Vagina (tissue), 2 donors: ENCODE results near the gene ZFAND2B. TPM values are rescaled to one million over a fixed set of nuclear protein-coding genes. Genes with fewer than 3 reads are reported as not detected.
A peak's percentile ranks its signal among the peaks of the same experiment; 100 is the strongest.
"Not testable (repeated sequence)": the region's sequence is repeated elsewhere in the genome, so short reads cannot be mapped to it uniquely, and the experiment has no call there.

Experiments used
- DNase-seq, 2 donors: peaks; one replicate each; pipeline ENCODE4 v3.0.0-alpha.2; 2017; ENCODE audit errors: extremely low spot score in 2 of 2
- H3K27ac ChIP-seq: fragments of 200-600 bp; sonication (generic); one replicate; pipeline ENCODE4 v1.5.1; 2019
- H3K27me3 ChIP-seq: fragments of 200-600 bp; sonication (generic); one replicate; pipeline ENCODE4 v1.5.1; 2019
- H3K36me3 ChIP-seq, 2 donors: fragments of 200-600 bp; sonication (generic); one replicate each; pipeline ENCODE4 v1.5.1; 2017 to 2019
- H3K4me1 ChIP-seq: fragments of 200-600 bp; sonication (generic); one replicate; pipeline ENCODE4 v1.5.1; 2019
- H3K4me3 ChIP-seq, 2 donors: fragments of 200-600 bp; sonication (generic); 1 replicate in 1 of 2; 2 replicates in 1 of 2; pipeline ENCODE4 v1.5.1; 2016 to 2019
- H3K9me3 ChIP-seq: fragments of 200-600 bp; sonication (generic); one replicate; pipeline ENCODE4 v1.5.1; 2019
- CTCF ChIP-seq, 3 experiments: fragments of 450-650 bp in 2 of 3; fragments of 200-600 bp in 1 of 3; sonication (generic) in 1 of 3; IDR thresholded peaks; one replicate each; pipeline ENCODE4 v1.5.1; 2017 to 2019; ENCODE audit warnings: antibody characterized with exemption in 3 of 3, mild to moderate bottlenecking in 2 of 3, moderate library complexity in 2 of 3
- POLR2A ChIP-seq, 2 donors: fragments of 450-650 bp; IDR thresholded peaks; one replicate each; pipeline ENCODE4 v1.6.1; 2017; ENCODE audit warnings: antibody characterized with exemption in 2 of 2, mild to moderate bottlenecking in 2 of 2, moderate library complexity in 2 of 2
- POLR2AphosphoS5 ChIP-seq, 2 donors: sonication (generic); formaldehyde crosslinking; IDR thresholded peaks; one replicate each; pipeline ENCODE4 v1.9.0; 2017; ENCODE audit warnings: antibody characterized with exemption in 2 of 2, mild to moderate bottlenecking in 2 of 2, low read depth in 1 of 2; ENCODE audit not compliant: insufficient read depth in 1 of 2
- intact Hi-C: fragments of 100-400 bp; cut with DNase I; formaldehyde crosslinking; loops from one replicate; pipeline ENCODE4 v1.15.1; 2023
- total RNA-seq: library from RNA; depleted of rRNA; stranded (reverse); fragments of >200 nt; gene quantifications from one replicate; pipeline ENCODE4 v1.2.3, GENCODE V29; 2016

Gene ZFAND2B
- total RNA-seq, 1 donor from 2014 or later, result 52.1 TPM

- intact Hi-C loops, result no loop called here
- peak overlapping the region; percentile 75 for H3K27ac ChIP-seq
These were observed 48.1 kb downstream of the ZFAND2B start for GRCh38 chr2:219254590-219255201.

GRCh38 chr2:219258942-219259341, 52.4 kb downstream of the ZFAND2B start:
- H3K27ac ChIP-seq, intact Hi-C loops, H3K27me3 ChIP-seq, DNase-seq, H3K4me3 ChIP-seq, H3K9me3 ChIP-seq, H3K36me3 ChIP-seq: not testable (repeated sequence)
- peaks cover 11% of the 10 kb centered on the region for H3K4me1 ChIP-seq

More at GRCh38 chr2:219254590-219255201, 48.1 kb downstream of the ZFAND2B start:
- TF ChIP-seq POLR2AphosphoS5 (IDR thresholded peaks at IDR 0.05; ENCODE audit: insufficient read depth in 1 of 2, low read depth in 1 of 2) (no peak), POLR2A (IDR thresholded peaks at IDR 0.05) (no peak), CTCF (IDR thresholded peaks at IDR 0.05) (no peak)
- Histone ChIP-seq H3K4me3 (peak overlapping the region; percentile 69 to 82), H3K27me3 (no peaks in the 10 kb centered on the region), H3K9me3 (no peaks in the 10 kb centered on the region), H3K4me1 (peaks cover 50% of the 10 kb centered on the region), H3K36me3 (peaks cover 0 to 14% of the 10 kb centered on the region in 2 donors)
- DNase-seq, result no peak

Other genes starting within 250 kb of the ZFAND2B start
- gene CDK5R2, start 247.1 kb upstream of the ZFAND2B start, total RNA-seq, result 0.49 TPM
- gene FEV, start 221.6 kb upstream of the ZFAND2B start, total RNA-seq, result not detected
- not detected for gene CRYBA2, start 213.4 kb upstream of the ZFAND2B start, total RNA-seq
- gene CFAP65, start 165.3 kb upstream of the ZFAND2B start, total RNA-seq, result not detected
- not detected for gene IHH, start 145.9 kb upstream of the ZFAND2B start, total RNA-seq
- 17.7 TPM for gene NHEJ1, start 46.0 kb upstream of the ZFAND2B start, total RNA-seq
- gene SLC23A3, start 36.8 kb upstream of the ZFAND2B start, total RNA-seq, result 5.4 TPM
- 32.2 TPM for gene CNPPD1, start 29.9 kb upstream of the ZFAND2B start, total RNA-seq
- 43.7 TPM for gene RETREG2, start 28.5 kb upstream of the ZFAND2B start, total RNA-seq
- gene ABCB6, start 12.2 kb downstream of the ZFAND2B start, total RNA-seq, result 23.8 TPM
- 62.4 TPM for gene ATG9A, start 22.9 kb downstream of the ZFAND2B start, total RNA-seq
- 98.7 TPM for gene ANKZF1, start 23.0 kb downstream of the ZFAND2B start, total RNA-seq
- 22.8 TPM for gene GLB1L, start 38.7 kb downstream of the ZFAND2B start, total RNA-seq
- 12.8 TPM for gene STK16, start 38.7 kb downstream of the ZFAND2B start, total RNA-seq
- gene TUBA4B, start 46.5 kb downstream of the ZFAND2B start, total RNA-seq, result not detected
- 122 TPM for gene TUBA4A, start 47.1 kb downstream of the ZFAND2B start, total RNA-seq
- gene DNAJB2, start 72.6 kb downstream of the ZFAND2B start, total RNA-seq, result 92.8 TPM
- gene PTPRN, start 102.6 kb downstream of the ZFAND2B start, total RNA-seq, result 7.6 TPM
- not detected for gene RESP18, start 126.0 kb downstream of the ZFAND2B start, total RNA-seq
- gene DNPEP, start 181.1 kb downstream of the ZFAND2B start, total RNA-seq, result 62.9 TPM
- gene DES, start 211.6 kb downstream of the ZFAND2B start, total RNA-seq, result 883 TPM
- gene SPEG, start 228.1 kb downstream of the ZFAND2B start, total RNA-seq, result 28.2 TPM